NCI-H82 treated with DMSO at 0.1 percent for 48 hours (cell line): ENCODE measurements around the gene NMT2.
"Not testable (repeated sequence)": the region's sequence is repeated elsewhere in the genome, so short reads cannot be mapped to it uniquely, and the experiment has no call there.

ENCODE experiments used
- DNase-seq: peaks from one replicate; lab custom pipeline; 2025; ENCODE audit not compliant: unreplicated experiment; lab: John Stamatoyannopoulos, UW

The NMT2 gene

GRCh38 chr10:15168291-15168785 is at the start of gene NMT2:
NMT2 (minus strand) TSS chr10:15168693; CDS start chr10:15168612, 81 bp downstream.
- DNase-seq: peak; percentile 53

GRCh38 chr10:15216700-15217099 is 48.2 kb upstream of the NMT2 start:
- DNase-seq: no peak

- no peak for DNase-seq
Measured at GRCh38 chr10:15214237-15214636, 45.7 kb upstream of the NMT2 start.

DNA sequence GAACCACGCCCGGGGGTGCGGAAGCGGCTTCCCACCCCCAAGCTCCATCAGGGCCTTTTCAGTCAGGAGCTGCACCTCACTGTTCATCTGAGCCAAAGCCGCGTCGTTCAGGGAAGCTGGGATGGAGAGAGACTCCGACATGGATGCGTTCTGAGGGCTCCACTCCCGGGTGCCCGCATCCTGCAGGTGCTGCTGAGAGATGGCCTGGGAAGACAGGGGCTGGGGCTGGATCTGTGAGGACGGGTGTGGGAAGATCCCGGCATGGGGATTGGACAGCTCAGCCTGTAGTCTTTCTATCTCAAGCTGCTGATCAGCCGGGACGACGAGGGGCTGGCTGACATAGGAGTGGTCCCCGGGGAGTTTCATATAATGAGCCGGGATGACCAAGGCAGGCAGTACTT is 45.0 kb upstream of the NMT2 start:
- no peak for DNase-seq

DNA sequence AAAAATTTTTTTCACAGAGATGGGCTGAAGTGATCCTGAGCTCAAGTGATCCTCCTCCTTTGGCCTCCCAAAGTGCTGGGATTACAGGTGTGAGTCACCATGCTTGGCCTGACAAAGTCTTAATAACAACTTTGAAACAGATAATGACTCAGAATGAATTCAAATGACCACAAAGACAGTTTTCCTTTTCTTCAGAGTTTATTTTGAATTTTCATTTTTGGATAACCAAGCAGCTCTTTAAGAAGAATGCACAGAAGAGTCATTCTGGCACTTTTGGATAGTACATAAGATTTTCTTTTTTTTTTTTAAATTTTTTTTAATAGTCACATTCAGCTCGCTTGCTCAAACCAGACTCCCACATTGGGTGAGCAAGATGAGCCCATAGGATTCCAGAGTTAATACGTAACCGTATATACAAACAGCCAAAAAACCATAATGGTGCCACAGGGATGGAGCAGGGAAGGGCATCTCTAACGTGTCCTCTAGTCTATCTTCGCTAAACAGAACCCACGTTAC is 43.0 kb upstream of the NMT2 start:
- no peak for DNase-seq

DNA sequence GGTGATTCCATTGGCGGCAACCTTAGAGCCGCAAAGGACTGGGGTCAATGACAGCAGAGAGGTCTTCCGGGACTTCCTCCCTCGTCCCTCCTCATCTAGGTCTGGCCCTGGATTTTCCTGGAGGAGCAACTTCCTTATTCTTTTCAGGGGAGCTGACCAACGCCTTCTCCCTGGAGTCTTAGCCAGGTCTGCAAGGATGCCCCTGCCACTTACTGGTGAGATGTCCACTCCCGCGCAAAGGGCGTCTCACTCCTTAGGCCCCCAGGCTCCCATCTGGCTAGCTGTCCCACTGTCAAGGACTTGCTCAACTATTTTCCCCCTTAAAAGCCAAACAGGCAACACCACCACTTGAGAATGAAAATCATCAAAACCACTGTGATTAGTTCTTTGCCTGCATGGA is 42.0 kb upstream of the NMT2 start:
- no peak for DNase-seq

DNA sequence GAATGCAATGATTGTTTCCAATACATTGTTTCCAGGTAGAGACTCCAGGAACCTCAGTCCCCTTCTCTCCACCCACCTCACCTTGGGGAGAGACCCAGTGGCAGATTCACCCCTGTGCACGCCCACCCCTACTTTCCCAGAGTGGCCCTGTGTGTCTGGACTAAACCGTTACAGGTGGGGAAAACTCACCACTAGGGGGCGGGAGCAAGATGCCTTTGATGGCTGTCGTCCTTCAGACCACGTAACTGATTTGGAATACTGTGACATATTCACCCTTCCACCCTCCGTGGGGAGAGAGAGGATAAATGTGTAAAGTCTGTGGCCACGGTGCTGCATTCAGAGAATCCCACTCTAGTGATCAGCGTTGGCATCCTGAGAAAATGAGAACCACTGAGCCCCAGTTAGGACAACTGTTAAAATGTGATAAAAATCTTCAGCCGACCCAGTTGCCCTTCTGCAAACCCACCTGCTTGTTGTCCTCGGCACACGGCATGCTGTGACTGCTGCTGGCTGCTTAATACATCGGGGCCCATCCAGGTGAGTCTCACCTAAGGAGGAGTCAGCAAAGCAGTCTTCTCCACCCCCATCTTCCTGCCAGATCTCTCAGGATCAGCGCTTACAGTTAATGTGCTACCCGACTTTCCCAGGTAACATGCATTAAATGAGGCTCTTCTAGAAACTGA is 41.5 kb upstream of the NMT2 start:
- DNase-seq: peak; percentile 10

- no peak for DNase-seq
Measured at GRCh38 chr10:15208221-15208620, 39.7 kb upstream of the NMT2 start.

GRCh38 chr10:15207410-15207809 is 38.9 kb upstream of the NMT2 start:
- DNase-seq: not testable (repeated sequence)

DNA sequence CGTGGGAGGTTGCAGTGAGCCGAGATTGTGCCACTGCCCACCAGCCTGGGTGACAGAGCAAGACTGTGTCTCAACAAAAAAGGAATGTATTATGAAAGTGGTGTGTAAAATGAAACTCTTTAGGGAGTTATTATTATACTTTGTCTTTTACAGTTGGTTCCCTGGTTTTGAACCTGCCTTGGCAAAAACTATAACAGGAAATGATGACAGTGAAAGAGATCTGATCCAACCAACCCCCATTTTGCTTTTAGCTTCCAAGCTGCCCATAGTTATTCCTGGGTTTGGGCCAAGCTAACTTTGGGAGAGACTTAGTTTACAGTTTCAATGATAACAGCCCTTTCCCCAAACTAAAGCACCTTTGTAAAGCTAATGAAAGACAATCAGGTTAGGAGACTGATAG is 34.1 kb upstream of the NMT2 start:
- no peak for DNase-seq

- DNase-seq: not testable (repeated sequence)
Measured at GRCh38 chr10:15202301-15202621, 33.8 kb upstream of the NMT2 start.

DNA sequence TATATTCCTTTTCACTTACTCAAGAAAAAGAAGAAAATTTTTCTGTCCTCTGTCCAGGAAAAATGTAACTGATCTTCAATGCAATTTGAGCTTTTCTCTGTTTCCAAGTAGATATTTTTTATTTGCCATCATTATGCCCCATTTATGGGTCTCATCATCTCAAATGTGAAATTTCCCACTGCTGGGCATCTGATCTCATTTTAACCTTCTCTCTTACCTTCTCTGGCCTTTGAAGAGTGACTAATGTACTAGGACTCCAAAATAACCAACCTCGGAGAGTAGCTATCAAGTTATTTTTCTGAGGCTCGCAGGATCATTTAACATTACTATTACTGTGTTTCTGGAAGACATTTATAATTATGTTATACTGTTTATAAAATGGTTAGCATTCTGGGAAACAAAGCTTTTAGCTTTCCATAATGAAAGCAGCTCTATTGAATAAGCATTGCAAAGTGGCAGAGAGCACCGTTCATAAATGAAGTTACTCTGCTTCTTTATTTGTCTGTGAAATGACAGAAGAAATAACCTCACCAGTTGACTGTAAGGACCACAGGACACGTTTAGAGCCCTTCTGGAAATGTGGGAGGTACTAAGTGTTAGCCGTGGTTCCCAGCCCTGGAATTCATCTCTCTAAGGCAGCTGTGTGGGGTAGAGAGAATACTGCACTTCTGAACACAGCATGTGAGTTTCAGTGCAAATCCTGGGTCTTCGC is 33.3 kb upstream of the NMT2 start:
- no peak for DNase-seq

DNA sequence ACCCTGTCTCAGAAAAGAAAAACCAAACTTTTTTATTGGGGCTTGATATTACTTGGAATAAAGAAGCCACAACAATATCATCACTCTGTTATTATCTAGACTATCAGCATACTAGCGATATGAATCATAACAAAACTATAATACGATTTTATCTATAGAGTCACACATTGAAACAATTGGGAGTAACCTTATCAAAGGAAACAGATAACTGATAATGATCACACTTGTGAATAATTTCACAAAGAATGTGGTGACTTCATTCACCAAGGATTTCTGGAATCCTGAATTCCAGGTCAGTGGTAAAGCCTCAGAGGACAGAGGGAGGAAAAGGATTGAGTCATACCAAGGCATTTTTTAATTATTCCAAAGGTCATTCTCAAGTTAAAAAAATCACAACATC is 32.1 kb upstream of the NMT2 start:
- no peak for DNase-seq

DNA sequence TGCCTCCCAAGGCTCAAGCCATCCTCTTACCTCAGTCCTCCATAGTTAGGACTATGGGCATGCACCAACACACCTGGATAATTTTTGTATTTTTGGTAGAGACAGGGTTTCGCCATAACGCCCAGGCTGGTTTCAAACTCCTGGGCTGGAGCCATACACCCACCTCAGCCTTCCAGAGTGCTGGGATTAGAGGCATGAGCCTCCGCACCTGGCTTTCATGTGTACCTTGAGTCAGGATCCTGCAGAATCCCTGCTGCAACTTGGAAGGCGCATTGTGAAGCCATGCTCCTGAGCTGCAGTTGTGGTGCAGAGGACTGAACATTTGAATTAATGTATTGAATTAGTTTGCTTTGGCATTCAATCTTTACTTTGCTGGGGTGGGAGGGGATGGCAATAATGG is 29.4 kb upstream of the NMT2 start:
- no peak for DNase-seq

DNA sequence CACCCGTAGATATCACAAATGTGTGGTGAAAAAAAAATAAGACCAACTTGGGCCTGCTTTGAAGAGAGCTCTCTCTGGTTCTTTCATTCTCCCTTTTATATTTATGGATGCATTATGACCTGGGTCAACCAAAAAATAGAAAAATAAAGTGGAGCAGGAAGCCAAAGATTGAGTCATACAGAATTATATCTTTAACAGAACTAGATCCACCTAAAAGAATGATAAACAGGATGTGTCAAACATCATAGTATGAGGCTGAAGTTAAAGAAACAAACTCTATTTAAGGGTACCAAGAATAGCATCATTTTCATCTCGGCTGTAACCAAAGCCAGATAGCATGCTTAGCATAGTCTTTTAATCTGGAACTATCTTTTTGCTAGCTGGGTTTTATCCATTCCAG is 28.8 kb upstream of the NMT2 start:
- DNase-seq: no peak

- no peak for DNase-seq
Measured at GRCh38 chr10:15196021-15196834, 27.7 kb upstream of the NMT2 start.

DNA sequence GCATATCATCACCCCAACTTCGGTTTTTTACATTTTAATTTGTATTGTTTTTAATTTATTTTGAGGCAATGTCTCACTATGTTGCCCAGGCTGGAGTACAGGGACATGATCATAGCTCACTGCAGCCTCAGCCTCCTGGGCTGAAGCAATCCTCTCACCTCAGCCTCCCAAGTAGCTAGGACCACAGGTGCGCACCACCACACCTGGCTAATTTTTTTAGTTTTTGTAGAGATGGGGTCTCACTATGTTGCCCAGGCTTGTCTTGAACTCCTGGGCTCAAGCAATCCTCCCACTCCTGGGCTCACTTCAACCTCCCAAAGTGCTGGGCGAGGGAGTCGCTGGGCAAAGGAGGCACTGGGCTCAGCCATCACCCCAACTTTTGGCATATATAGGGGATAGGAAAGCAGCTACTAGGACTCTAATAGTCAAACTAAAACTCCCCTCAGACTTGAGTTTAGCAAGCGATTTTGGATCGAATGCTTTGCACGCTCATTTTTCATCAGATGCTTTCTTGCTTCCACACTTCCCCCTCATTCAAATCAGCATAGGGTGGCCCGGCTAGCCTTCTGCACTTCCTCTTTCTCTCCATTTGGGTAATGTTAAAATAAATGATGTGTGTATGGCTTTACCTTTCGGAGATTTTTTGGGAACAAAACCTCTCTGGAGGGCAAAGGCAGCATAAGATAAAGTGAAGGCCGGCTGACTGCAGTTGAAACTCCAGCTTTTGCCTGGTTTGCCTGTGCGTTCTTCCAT is 20.8 kb upstream of the NMT2 start:
- DNase-seq: no peak

GRCh38 chr10:15188603-15189002 is 20.1 kb upstream of the NMT2 start:
- no peak for DNase-seq

DNA sequence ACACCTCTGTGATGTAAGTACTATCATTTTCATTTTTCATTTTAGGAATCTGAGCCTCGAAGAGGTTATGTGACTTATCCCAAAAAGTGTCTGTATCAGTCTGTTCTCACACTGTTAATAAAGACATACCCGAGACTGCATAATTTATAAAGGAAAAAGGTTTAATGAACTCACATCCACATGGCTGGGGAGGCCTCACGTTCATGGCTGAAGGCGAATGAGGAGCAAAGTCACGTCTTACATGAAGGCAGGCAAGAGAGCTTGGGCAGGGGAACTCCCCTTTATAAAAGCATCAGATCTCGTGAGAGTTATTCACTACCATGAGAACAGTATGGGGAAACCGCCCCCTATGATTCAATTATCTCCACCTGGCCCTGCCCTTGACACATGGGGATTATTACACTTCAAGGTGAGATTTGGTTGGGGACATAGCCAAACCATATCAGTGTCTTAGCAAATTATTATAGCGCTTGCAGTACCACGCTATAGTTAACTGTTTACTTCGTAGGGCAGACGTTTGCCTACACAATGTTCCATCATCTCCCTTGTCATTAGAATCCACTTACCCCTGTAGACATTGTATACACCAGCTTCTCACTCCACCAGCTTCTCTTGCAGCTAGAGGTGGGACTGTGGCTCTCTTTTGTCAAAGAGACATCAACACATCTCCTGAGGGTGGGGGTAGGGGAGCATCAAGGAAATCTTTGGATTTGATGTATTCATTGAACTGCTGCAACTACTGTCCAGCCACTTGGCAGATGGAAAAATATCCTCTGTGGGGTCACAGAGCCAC is 15.4 kb upstream of the NMT2 start:
- DNase-seq: no peak

- DNase-seq: no peak
Measured at GRCh38 chr10:15182540-15183207, 14.2 kb upstream of the NMT2 start.
